Hypothalamus (tissue), 51 donors: ENCODE results near the gene PPFIA2.
A peak's percentile ranks its signal among the peaks of the same experiment; 100 is the strongest.

Experiments used
- DNase-seq, 51 donors: peaks; one replicate each; lab custom pipeline; 2025; lab: John Stamatoyannopoulos, UW

PPFIA2 gene

DNA sequence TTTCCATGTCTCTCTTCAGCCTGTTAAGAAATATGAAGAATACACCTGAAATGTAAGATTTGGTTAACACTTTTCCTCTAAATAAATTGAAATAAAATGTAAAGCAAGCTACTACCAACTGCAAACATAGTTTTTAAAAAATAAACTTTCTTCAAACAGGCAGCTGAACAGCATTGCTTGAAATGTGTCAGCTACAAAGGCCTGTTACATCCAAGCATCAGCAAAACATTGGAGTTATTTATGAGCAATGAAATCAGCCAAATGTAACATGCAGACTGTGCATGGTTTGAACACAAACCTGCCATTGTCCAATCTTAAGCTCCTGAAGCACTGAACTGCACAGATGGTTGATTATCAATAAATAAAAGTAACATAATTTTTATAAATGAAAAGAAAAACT lies 390.0 kb downstream of the PPFIA2 start:
- DNase-seq: peak in 2 of 51 donors; percentile 11 to 24

DNA sequence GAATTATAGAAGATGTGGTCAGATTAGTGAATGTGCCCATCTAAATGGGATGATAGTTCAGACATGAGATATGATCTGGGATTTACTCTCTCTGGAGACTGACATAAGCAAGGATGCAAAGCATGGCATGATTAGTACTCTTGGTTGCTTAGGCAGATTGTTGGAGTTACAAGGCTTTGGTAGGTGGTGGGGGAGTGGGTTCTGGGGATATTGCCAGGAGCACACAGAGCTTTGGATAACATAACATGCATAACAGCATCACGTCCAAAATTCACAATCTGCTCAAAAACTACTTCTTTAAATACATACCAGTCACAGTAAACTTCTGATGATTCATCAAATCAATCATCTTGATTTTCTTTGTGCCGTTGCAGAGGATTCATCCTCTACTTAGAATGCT lies 393.9 kb downstream of the PPFIA2 start:
- DNase-seq: peak in 1 of 51 donors; percentile 20

DNA sequence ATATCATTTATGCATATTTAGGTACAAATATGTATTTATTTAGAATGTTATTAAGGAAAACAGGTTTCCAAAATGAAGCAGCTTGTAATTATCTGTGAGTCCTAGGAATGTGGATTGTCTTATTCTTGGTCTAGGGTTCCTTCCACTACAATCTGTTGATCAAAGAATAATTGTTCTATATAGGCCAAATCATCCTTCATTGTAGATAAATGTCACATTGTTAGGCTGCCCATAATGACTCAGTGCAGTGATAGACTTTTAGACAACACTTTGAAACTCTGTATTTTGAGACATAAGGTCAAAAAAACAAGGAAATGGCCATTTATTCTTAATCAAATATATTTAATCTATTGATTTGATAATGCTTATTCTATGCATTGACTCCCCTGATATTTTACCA lies 398.2 kb downstream of the PPFIA2 start:
- peak in 1 of 51 donors; percentile 37 for DNase-seq

DNA sequence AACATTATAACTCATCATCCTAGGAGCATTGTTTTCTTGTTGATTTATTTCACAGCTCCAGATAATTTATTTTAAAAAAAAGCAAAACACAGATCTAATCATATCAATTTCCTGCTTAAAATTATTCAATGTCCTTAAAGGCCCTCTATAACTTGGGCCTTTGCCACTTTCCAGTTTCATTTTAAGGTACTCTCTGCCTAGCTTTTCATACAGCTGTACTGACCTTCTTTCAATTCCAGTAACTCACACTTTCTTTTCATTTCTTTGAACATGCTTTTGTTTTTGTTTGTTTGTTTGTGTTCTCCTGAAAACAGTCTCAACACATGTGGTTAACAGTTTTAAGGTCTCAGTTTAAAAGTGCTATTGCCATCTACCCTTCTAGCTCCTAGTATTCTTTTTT lies 399.4 kb downstream of the PPFIA2 start:
- no peak for DNase-seq

DNA sequence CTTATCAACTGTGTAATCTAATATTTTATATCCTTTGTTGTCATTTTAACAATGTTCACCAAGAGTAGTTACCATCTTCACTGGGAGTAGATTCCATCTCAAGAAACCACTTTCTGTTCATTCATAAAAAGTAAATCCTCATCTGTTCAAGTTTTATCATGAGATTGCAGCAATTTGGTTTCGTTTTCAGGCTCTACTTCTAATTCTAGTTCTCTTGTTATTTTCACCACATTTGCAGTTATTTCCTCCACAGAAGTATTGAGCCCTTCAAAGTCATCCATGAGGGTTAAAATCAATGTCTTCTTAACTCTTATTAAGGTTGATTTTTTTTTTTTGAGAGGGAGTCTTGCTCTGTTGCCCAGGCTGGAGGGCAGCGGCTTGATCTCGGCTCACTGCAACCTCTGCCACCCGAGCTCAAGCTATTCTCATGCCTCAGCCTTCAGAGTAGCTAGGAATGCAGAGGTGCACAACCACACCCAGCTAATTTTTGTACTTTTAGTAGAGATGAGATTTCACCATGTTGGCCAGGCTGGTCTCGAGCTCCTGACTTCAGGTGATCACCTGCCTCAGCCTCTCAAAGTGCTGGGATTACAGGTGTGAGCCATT lies 404.7 kb downstream of the PPFIA2 start:
- DNase-seq: no peak

DNA sequence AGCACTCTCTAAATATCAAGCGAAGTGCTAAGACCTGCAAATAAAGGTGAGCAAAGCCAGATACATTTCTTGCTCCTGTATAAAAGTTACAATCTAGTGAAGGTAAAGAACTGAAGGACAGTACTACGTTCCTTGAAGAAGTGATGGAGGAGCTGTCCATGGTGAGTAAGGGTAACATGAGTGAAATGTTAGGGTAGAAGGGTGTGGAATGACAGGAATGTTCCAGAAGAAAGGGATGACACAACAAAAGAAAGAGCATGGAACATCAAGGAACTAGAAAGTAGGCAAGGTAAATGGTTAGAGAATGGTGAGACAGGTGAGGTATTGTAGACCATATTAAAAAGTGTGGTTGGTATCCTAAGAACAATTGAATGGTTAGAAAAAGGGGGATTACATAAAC lies 408.8 kb downstream of the PPFIA2 start:
- no peak for DNase-seq

DNA sequence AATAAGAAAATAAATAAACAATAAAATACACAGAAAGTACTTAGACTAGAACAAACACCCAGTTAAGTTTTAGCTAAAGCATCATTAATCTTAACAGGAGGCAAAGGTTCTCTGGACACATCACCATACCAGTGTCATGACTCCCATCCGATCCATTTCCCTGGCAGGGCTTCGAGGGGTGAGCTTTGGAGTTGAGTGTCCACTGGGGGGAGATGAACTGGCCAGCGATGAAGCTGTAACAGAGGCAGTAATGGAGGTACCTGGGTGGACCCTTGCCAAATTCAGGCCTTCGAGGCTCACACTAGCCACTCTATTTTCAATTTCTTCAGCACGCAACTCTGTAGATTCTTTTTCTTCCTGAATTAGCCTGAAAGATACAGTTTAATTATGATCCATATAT lies 411.7 kb downstream of the PPFIA2 start:
- DNase-seq: no peak

DNA sequence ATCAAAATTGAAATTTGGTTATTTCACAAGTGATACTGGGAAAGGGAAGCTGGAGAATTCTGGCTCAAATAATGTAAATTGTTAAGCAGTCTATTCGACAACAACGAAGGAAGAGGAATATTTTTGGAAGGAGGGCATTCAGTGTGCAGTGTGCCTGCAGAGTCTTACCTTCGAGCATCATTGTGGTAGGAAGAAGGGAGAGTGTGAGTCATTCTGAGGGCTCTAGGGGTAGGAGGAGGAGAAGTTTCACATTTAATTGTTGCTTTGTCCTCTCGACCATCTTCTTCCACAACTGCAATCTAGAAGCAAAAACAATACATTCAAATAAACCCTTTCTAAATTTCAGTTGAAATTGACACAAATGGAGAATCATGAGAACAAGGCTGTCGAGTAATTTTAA lies 418.2 kb downstream of the PPFIA2 start:
- no peak for DNase-seq

DNA sequence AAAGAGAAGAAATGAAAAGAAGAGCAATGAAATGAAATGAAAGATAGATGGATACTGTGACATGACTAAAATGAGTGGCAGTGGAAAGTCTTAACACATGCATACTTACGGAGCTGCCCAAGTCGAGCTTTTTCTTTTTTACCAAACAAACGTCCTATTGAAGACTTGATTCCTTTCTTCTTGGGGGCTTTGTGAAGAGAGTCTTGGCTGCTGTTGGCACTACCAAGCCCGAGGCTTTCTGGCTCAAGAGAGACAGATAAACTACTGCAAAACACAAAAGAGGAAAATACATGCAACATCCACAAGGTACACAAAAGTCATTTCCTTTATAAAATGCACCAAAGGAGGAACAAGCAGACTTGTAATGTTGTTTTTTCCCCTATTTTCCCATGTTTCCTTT lies 420.1 kb downstream of the PPFIA2 start:
- DNase-seq: peak in 2 of 51 donors; percentile 3 to 5

DNA sequence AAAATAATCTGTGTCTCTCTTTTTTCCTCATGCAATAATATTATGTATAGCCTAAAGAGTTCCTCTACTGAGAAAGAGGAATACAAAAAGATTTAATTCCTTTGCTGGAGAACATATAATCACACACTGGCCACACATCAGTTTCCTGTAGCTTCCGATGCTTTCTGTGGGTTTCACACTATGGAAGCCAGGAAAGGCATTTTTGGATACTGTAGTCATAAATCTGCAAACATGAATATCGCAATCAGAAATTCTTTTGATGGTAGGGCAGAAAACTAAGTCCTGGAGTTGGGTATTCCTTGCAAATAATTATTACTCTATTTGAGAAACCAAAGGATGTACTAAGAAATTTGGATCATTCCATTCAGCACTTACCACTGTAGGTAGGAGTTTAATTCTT lies 421.3 kb downstream of the PPFIA2 start:
- DNase-seq: no peak

DNA sequence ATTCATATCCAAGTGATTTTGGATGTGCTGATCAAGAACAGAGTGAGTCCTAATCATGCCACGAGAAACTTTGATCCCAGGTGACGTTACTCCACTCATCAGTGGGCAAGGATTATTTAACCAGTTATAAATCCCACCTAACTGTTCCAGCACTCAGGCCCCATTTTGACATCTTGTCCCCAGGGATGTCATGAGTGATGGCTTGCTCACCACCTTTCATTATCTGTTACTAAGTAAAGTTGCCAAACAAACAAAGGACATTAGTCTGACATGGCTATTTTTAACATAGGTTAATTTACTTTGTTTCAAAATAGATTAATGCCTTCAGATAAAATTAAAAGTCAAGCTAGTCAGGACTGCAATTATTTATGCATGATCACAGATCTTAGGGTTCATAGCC lies 425.3 kb downstream of the PPFIA2 start:
- DNase-seq: no peak

DNA sequence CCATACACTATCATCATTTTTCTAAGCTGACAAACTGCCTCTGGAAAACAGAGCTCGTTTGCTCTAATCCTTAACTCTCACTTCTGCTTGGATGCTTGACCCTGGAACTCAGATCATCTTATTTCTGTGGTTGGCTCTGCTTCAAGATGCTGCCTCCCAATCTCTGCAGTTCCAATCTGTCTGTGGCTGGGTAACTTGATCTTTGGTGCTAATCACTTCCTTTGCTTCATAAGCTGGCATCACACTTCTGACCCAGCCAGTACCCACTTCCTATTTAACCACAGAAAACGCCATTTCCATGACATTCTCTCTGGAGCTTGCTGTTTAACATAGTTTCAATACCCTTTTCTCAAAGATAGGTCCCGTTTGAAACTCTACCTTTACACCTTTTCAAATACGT lies 427.1 kb downstream of the PPFIA2 start:
- DNase-seq: peak in 1 of 51 donors; percentile 27

DNA sequence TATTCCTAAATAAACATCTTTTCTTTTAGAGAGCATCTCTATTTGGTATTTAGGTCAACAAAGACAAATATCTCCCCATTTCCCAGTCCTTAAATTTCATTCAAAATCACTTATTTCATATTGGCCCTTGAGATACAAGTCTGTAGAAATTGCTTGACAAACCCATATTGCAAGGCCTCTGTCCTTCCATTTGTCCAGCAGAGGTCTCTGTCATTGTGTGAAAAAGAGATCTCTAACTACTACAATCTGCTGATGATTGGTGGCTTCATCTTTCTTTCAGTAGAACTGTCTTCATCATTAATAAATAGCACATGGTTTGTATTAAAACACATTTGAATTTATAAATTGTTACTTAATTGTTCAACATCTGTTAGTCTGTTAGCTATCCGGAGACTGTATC lies 428.7 kb downstream of the PPFIA2 start:
- peak in 4 of 51 donors; percentile 3 to 39 (median 14) for DNase-seq

DNA sequence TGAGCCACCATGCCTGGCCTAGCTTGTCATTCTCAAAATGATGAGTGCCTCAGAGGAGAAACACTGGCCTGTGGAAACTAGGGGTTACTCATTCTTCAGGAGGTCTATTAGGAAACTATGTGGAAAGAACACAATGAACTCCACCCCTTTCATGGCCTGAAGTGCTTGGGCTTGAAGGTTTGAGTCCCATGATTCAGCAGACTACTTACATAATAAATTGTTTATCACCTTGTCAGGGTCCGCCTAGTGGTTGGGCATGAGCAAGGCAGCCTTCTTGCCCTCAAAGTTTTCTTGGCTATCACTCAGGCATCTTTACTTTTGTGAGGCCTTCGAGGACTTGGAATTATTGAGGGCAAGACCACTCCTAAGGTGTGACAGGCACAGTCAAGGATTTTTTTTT lies 430.1 kb downstream of the PPFIA2 start:
- DNase-seq: no peak

DNA sequence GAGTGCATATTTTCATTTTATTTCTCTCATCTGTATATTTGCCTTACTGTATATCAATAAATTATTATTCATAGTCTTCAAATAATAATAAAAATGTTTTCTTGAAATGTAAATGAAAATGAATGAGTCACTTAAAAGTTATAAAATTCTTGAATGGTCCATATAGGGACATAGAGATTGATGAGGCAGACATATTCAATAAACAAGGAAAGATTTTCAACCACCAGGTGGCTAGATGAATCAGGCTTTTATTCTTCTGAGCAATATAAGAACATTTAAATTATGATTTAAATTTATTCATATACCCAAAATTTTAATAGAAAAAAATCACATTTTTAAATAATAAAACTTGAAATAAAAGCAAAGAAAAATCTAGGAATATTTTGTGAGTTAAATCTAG lies 431.7 kb downstream of the PPFIA2 start:
- no peak for DNase-seq

DNA sequence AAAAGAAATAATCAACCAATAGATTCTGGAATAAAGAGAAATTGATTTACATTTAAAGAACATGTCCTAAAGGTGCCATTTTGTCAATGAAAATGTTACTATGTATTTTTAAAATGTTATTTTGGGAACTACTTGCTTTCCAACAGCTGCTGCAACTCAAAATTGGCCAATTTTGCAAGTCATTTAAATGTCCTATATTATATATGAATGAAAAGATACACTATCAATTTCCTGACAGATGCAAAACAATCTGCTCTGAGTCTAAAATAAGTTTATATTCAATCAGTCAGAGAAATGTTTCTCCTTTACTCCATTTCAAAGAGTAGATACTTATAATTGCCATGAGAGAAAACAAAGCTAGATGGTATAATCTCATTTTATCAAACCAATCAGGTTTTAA lies 434.1 kb downstream of the PPFIA2 start:
- DNase-seq: no peak

DNA sequence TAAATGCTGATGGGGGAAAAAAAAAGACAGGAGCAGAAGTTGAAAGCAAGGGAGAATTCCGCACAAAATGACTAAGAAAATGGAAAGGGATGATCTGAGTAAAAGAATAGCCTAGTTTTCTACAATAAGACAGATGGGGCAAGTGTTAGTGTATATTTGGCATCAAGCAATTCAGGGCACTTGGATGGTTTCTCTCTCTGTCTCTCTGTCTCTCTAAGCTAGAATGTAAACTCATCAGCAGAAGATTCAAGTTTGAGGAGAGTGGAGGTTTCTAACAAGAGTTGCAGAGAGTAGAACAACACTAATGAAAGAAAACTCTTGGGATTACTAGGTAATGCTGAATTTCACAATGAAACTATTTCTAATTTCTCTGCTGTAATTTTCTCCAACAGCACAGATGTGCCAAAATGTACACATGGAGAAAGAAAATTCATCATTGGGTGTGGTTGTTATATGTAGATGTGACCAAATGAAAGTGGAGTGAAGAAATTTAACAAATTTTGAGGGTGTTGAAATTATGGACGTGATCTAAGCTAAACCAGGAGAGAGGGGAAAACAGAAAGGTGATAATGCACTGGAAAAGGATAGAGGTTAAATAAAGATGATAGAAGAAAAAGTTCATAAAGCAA lies 444.1 kb downstream of the PPFIA2 start:
- no peak for DNase-seq

DNA sequence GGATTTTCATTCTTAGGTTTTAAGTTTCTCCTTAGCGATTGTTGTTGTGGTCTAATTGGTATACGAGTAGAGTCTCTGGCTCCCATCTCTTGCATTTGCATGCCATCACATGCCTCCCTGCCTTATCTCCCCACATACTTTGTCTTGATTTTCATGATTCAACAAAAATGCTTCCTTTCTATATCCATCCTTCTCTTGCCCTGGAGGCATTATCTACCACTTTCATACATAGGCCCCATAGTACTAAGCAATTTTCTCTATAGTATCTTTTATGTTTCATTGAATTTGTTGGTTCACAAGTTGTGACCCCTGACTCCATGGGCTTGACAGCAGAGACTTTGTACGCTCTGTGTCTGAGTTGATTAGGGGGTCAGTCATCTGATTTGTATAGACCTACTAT lies 455.2 kb downstream of the PPFIA2 start:
- no peak for DNase-seq

DNA sequence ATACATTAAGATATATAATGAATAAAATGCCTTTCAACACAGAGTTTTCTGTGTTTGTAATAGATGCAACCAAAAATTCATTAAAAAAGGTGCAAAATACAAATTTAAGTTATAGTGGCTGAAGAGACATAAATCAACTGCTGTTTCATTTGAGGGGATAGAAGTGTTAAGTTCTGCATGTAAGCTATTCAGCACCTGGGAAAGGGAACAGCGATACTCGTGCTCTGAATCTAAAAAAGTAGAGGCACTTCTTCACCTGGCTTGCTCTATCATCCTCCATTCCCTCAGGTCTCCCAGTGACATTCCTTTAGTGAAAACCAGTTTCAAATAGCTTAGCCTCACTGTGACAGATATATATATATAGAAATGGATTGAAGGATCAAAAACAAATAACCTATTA lies 458.7 kb downstream of the PPFIA2 start:
- no peak for DNase-seq

DNA sequence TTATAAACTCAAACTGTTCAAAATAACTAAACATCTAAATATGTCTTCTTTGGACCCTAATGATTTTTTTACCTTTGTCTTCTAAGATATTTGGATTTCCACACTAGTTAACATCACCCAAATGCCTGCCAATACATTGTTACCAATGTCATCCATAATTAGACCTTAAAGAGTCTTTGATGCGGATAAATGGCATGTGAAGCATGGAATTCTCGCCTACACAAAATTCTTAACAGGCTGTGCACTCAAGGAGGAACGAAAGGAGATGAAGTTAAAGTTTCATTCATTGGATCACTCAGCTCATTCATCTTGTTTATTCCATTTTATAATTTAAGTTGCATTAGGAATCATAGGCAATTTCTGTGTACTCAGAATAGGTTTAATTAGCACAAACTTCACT lies 461.5 kb downstream of the PPFIA2 start:
- DNase-seq: no peak

DNA sequence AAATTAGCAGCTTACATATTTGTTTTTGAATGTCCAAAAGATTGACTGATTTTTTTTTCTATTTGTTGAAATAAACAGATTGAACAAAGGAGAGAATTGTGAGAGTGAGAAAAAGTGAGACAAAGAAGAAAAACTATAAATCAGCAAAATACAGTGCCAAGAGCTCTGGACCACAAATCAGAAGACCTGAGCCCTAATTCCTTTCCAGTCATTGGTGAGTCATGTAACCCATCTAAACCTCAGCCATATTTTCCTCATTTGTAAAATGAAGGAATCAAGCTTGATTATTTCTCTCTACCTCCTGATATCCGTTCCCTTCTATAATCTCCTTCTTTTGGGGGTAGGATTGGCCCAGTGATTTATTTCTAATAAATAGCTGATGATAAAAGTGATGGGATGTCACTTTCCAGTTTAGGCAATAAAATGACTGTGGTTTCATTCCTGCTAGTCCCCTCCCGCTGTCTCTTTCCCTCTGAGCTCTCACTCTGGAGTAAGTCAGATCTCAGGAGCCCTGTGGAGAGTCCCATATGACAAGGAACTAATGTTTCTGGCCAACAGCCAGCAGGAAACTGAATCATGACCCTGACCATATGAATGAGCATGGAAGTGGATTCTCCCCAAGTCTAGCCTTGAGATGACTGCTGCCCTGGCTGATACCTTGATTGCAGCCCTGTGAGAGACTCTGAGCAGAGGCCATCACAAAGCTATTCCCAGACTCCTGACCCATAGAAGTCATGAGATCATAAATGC lies 462.4 kb downstream of the PPFIA2 start:
- no peak for DNase-seq

DNA sequence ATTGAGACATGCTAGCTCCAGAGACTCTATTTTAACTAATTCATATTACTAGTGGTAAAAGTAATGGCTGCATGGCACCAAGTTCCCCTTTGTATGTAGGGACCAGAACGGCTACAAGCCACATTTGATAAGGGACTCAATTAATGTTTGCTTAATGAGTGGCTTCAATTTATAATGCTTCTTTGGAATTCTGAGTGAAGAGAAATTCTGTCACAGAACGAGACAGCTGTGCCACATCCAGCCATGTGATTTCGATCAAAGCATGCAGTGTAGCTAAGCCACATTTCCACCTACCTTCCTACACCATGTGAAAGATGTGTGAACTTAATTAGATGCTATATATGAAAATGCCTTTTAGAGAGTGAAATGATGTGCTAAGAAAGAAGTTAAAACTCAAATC lies 463.9 kb downstream of the PPFIA2 start:
- DNase-seq: peak in 1 of 51 donors; percentile 5
